Right lobe of liver (tissue), 6 donors: ENCODE data around the gene PTPRM. TPM values are rescaled to one million over a fixed set of nuclear protein-coding genes. Genes with fewer than 3 reads are reported as not detected.

Experiments used
- ATAC-seq, 4 donors: fragments of 200-7000 bp; cut with Tn5 transposase; one replicate each; pipeline ENCODE4 v1.9.1; 2020; ENCODE audit warnings: mild to moderate bottlenecking in 4 of 4, moderate library complexity in 4 of 4
- DNase-seq, 3 donors: peaks; one replicate each; pipeline ENCODE4 v3.0.0-alpha.2; 2020
- H3K27ac ChIP-seq, 3 donors: fragments of 200-600 bp; one replicate each; pipeline ENCODE4 v1.8.0; 2022
- H3K27me3 ChIP-seq, 2 donors: fragments of 200-600 bp; one replicate each; pipeline ENCODE4 v1.8.0; 2022
- H3K36me3 ChIP-seq, 4 donors: fragments of 200-600 bp; sonication (generic) in 1 of 4; one replicate each; pipeline versions ENCODE4 v1.5.1 to v1.8.0; 2017 to 2022; ENCODE audit warnings: control low read depth in 1 of 4
- H3K4me1 ChIP-seq, 4 donors: fragments of 200-600 bp; sonication (generic) in 1 of 4; one replicate each; pipeline versions ENCODE4 v1.5.1 to v1.8.0; 2017 to 2022; ENCODE audit warnings: control low read depth in 1 of 4
- H3K4me3 ChIP-seq, 3 donors: fragments of 200-600 bp; one replicate each; pipeline ENCODE4 v1.8.0; 2022
- H3K9me3 ChIP-seq, 4 donors: fragments of 200-600 bp; sonication (generic) in 1 of 4; one replicate each; pipeline versions ENCODE4 v1.5.1 to v1.8.0; 2017 to 2022; ENCODE audit warnings: control low read depth in 1 of 4
- CTCF ChIP-seq, 4 donors: fragments of 200-600 bp in 3 of 4; fragments of 450-650 bp in 1 of 4; IDR thresholded peaks; one replicate each; pipeline versions ENCODE4 v1.5.1 to v1.8.0; 2016 to 2022; ENCODE audit warnings: antibody characterized with exemption in 4 of 4, mild to moderate bottlenecking in 2 of 4
- POLR2A ChIP-seq: fragments of 450-650 bp; IDR thresholded peaks from one replicate; pipeline ENCODE4 v1.6.1; 2017; ENCODE audit warnings: antibody characterized with exemption, mild to moderate bottlenecking
- WGBS: methylation state at CpG from one replicate; pipeline ENCODE4 v1.1.6; 2018; ENCODE audit warnings: low coverage, low lambda C conversion rate; ENCODE audit not compliant: insufficient coverage; ENCODE audit errors: missing lambda C conversion rate; 5-methylcytosine and 5-hydroxymethylcytosine counted together
- intact Hi-C, 2 donors: fragments of 100-400 bp; cut with DNase I; formaldehyde crosslinking; loops; one replicate each; pipeline versions ENCODE4 v1.11.2 to v1.14.1; 2022
- total RNA-seq, 6 experiments: library from RNA; depleted of rRNA in 2 of 6; stranded (reverse); fragments of >200 nt in 2 of 6; fragmentation: NEBNext Ultra II Directional in 3 of 6; extraction: Animal tissue kit (Norgen Biotek cat#: 25700) in 3 of 6; gene quantifications; one replicate each; pipeline versions ENCODE4 v1.1.0 to v1.2.4, GENCODE V29; 2016 to 2023
- donor health status: DM: no; HTN: yes; CAD: no.
- donor health status: DM: no; HTN: no; CAD: no.
- donor health status: DM: no; HTN: no; CAD: no.
- donor health status: DM: no; HTN: yes; CAD: no.
- donor health status: DM: no; HTN: yes; CAD: no.

PTPRM gene
- total RNA-seq, 6 experiments from 2014 or later, result 15.1 to 45.7 (median 26.5) TPM

- no peak overlapping the region for H3K4me3 ChIP-seq
- H3K36me3 ChIP-seq, result no peaks in the 10 kb centered on the region
- TF ChIP-seq CTCF (IDR thresholded peaks at IDR 0.05) (no peak), POLR2A (no peak)
- DNase-seq (no peak), ATAC-seq (no peak)
- no peaks in the 10 kb centered on the region for H3K4me1 ChIP-seq
- intact Hi-C loops, result no loop called here
- 88% methylated on average over 5 of the region's 5 CpGs for WGBS
- no peaks in the 10 kb centered on the region for H3K9me3 ChIP-seq
- H3K27me3 ChIP-seq, result no peaks in the 10 kb centered on the region
- H3K27ac ChIP-seq, result no peak overlapping the region
Observed at GRCh38 chr18:8046441-8046840, 479.3 kb downstream of the PTPRM start.

GRCh38 chr18:8049147-8049546 lies 482.0 kb downstream of the PTPRM start:
- no peak overlapping the region for H3K27ac ChIP-seq
- 79% methylated on average over 2 of the region's 2 CpGs for WGBS
- TF ChIP-seq CTCF (IDR thresholded peaks at IDR 0.05), result no peak
- no peak for TF ChIP-seq POLR2A
- H3K4me3 ChIP-seq, result no peak overlapping the region
- no peak for ATAC-seq
- H3K9me3 ChIP-seq, result no peaks in the 10 kb centered on the region
- H3K4me1 ChIP-seq, result no peaks in the 10 kb centered on the region
- no peak for DNase-seq
- H3K36me3 ChIP-seq, result no peaks in the 10 kb centered on the region
- intact Hi-C loops, result no loop called here
- H3K27me3 ChIP-seq, result no peaks in the 10 kb centered on the region

- TF ChIP-seq POLR2A (no peak), CTCF (IDR thresholded peaks at IDR 0.05) (no peak)
- no peak overlapping the region for H3K4me3 ChIP-seq
- no peaks in the 10 kb centered on the region for H3K4me1 ChIP-seq
- intact Hi-C loops, result no loop called here
- H3K9me3 ChIP-seq, result no peaks in the 10 kb centered on the region
- no peaks in the 10 kb centered on the region for H3K27me3 ChIP-seq
- WGBS, result 51% methylated on average over 5 of the region's 5 CpGs
- DNase-seq, result no peak
- ATAC-seq, result peak in 1 of 4 donors; percentile 43
- no peaks in the 10 kb centered on the region for H3K36me3 ChIP-seq
- H3K27ac ChIP-seq, result no peak overlapping the region
Observed at GRCh38 chr18:8050616-8051329, 483.7 kb downstream of the PTPRM start.

- H3K27ac ChIP-seq, result no peak overlapping the region
- 66% methylated on average over 2 of the region's 2 CpGs for WGBS
- no peak for ATAC-seq
Observed at GRCh38 chr18:8051453-8051852, 484.3 kb downstream of the PTPRM start.

More at GRCh38 chr18:8051453-8051852, 484.3 kb downstream of the PTPRM start:
- H3K9me3 ChIP-seq, result no peaks in the 10 kb centered on the region
- TF ChIP-seq POLR2A (no peak), CTCF (IDR thresholded peaks at IDR 0.05) (no peak)
- H3K36me3 ChIP-seq, result no peaks in the 10 kb centered on the region
- intact Hi-C loops, result no loop called here
- no peak for DNase-seq
- no peaks in the 10 kb centered on the region for H3K27me3 ChIP-seq
- H3K4me3 ChIP-seq, result no peak overlapping the region
- no peaks in the 10 kb centered on the region for H3K4me1 ChIP-seq
